C4-2B (cell line): ENCODE results near the gene FGD2.

Experiments used
- H3K27ac ChIP-seq: fragments of 450-650 bp; 2 replicates; pipeline ENCODE4 v1.5.1; 2017
- ZFX ChIP-seq: fragments of 450-650 bp; IDR thresholded peaks from 2 replicates; pipeline ENCODE4 v1.6.1; 2017
- TF ChIP-seq, protein P1 (sequence below): fragments of 450-650 bp; conservative IDR thresholded peaks from 2 replicates; pipeline ENCODE4 v1.5.1; 2017; ENCODE audit warnings: mild to moderate bottlenecking

Gene FGD2

DNA sequence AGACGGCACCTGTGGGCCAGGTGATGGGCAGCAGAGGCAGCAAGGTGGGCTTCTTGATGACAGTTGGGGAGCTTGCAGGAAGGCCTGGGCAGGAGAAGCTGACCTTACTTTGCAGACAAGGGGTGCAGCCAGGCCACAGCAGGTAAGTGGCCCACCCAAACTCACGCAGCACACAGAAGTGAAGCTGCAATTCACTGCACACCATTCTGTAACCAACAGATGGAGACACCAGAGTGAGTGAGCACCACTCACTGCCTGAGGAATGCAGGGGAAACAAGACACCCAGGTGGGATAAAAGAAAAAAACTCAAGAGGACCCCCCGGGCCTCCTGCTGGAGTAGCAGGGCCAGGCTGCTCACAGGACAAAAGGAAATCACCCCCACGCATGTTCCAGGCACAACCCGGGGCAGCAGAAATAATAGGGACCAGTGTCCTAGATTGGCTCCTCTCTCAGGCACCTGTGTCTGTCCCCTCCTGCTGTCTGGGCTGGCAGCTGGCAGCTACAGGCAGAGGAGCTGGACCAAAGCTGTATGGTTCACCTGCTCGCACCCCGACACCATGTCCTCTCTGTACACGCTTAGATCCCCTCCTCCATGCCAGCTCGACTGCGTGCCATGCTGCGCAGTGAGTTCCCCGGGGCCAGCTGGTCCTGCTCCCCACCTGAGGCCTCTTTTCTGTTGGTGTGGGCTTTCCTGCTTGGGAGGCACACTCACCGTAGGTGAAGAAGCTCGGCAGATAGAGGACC lies 24.4 kb upstream of the FGD2 start:
- H3K27ac ChIP-seq = no peak overlapping the region
- TF ChIP-seq ZFX = no peak
- TF ChIP-seq, protein P1, sequence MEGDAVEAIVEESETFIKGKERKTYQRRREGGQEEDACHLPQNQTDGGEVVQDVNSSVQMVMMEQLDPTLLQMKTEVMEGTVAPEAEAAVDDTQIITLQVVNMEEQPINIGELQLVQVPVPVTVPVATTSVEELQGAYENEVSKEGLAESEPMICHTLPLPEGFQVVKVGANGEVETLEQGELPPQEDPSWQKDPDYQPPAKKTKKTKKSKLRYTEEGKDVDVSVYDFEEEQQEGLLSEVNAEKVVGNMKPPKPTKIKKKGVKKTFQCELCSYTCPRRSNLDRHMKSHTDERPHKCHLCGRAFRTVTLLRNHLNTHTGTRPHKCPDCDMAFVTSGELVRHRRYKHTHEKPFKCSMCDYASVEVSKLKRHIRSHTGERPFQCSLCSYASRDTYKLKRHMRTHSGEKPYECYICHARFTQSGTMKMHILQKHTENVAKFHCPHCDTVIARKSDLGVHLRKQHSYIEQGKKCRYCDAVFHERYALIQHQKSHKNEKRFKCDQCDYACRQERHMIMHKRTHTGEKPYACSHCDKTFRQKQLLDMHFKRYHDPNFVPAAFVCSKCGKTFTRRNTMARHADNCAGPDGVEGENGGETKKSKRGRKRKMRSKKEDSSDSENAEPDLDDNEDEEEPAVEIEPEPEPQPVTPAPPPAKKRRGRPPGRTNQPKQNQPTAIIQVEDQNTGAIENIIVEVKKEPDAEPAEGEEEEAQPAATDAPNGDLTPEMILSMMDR = no peak

DNA sequence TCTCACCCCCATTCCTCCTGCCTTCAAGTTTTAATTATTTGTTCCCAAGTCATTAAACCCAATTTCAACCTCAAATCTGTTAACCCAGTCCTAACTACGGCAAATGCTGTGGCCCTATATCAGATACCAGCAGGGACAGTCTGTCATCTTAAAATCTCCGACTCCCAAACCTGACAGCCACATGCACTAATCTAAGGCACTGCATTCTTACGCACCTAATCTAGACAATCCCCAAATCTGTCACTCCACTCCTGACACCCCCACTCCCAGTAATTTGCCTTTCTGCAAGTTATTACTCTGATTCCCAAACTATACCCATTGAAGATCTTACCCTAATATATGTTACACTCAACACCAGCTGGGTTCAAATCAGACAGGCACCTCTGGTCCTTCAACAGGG lies 21.9 kb upstream of the FGD2 start:
- no peak overlapping the region for H3K27ac ChIP-seq
- TF ChIP-seq ZFX = no peak
- TF ChIP-seq, protein P1 = no peak

DNA sequence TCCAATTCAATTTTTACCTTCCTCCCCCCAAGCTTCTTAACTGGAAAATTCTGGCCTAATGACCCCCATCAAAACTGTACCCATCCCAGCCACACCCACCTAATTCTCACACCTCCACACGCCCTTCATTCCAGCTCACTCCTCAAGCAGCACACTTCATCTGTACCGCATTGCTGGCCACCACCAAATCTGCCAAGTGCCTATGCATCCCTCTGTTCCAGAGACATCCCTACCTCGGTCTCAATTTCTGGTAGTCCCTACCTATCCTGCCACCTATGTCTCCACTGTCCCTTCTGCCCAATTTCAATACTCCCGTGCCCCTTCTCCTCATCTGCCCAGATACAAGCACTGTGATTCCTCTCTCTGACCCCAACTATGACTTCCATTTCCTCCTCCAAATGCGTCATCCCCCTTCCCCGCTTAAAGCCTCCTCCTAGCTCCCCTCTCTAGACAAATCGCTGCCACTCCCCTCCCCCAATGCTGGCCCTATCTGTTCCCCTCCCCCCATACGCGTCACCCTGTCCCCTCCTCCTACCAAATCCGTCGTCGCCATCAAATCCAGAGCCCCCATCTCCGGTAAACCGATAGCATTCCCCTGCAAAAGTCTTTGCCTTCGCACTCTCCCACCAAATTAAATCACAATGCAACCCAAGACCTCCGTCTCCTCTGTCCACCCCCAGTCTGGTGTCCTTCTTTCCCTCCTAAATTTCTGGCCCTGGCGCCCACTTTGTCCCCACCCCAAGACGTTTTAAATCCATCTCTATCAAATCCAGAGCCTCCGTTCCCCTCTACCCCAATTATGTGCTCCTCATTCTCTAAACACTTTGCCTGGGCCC lies 20.7 kb upstream of the FGD2 start:
- no peak for TF ChIP-seq ZFX
- TF ChIP-seq, protein P1 = no peak
- H3K27ac ChIP-seq = peak overlapping the region; percentile 93

DNA sequence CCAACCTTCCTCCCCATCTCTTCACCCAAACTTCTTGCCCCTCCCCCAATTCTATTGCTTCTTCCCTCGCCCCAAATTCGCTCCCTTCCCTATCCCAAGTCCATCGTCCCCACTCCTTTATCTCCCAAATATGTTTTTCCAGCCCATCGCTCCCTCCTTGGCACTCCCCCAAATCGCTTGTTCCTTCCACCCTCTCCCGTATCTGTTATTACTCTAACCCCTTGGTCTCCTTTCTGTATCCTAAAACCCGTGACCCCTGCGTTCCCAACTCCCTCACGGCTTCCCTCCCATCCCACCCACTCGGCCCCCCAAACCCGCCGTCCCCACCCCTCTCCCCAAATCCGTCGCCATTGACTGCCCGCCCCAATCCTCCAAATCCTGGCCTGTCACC lies 20.0 kb upstream of the FGD2 start:
- TF ChIP-seq, protein P1 = no peak
- no peak for TF ChIP-seq ZFX
- peak overlapping the region; percentile 93 for H3K27ac ChIP-seq

DNA sequence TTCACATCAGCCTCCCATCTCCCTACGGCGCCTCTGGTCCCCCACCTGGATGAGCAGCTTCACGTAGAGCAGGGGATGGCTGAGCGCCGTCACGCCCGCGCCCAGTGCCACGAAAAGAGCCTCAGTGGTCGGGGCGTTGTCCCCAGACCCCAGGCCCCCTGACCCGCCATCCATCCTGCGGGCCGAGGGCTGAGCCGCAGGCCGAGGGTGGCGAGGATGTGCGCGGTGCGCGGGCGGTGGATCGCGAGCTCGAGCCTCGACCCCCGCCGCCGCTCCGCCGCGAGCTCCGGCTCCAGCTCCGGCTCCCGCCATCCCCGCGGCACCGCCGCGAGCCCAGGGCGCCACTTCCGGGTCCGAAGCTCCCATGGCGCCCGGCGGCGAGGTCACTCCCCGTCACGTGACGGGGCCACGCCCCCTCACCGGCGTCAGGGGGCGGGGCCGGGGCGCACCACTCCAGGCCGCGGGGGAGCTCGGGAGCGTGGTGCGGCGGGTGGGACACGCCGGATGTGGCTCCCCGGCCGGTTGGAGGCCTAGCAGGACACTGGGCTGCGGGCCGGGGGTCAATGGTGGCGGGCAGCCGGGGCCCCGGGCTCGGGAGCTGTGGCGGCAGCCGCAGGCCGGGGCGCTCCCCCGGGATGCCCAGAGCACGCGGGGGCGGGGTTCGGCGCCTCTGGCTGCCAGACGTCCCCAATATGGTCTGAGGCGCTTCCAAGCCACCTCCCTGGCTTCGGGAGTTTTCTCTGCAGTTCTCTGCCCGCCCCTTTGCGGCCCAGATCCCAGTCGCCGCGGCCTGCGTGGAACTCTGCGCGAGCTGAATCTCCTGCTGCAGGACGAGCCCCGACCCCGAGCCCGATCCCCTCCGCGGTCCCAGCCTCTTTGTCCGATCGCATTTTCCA lies 19.4 kb upstream of the FGD2 start, which contains the start of gene MTCH1:
Gene MTCH1, minus strand, starts transcription at position 389 of the 896 bp plus-strand sequence. Its CDS starts 23 bp downstream, at position 366.
- peak within 1 kb of the TSS; percentile 93 for H3K27ac ChIP-seq
- TF ChIP-seq ZFX = peak; percentile 86
- TF ChIP-seq, protein P1 = no peak

DNA sequence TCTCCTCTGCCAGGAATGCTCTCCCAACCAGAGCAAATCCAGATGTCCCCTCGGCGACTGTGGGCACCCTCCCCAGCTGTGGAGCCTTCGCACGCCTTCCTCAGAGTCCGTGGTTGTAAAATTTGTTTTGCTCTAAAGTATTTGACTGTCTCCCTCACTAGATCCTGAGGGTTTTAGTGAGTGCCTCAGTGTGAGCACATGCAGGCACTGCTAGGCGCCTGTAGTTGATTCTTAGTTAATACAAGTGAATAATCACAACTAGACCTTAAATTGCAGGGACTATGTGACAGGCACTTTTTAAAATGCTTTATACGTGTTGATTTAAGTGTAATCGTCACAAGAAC lies 18.8 kb upstream of the FGD2 start:
- peak overlapping the region; percentile 93 for H3K27ac ChIP-seq
- TF ChIP-seq, protein P1 = no peak
- peak; percentile 38 for TF ChIP-seq ZFX
